ACC112 (cell line): ENCODE data around the gene ZNF672.
"Not testable (repeated sequence)": the region's sequence is repeated elsewhere in the genome, so short reads cannot be mapped to it uniquely, and the experiment has no call there.

Source experiments
- H2AFZ ChIP-seq: fragments of 200-600 bp; sonication (generic); one replicate; pipeline ENCODE4 v1.6.0; 2017; ENCODE audit warnings: antibody characterized with exemption, low read length; ENCODE audit not compliant: unreplicated experiment
- H3K27ac ChIP-seq: fragments of 200-600 bp; sonication (generic); 2 replicates; pipeline ENCODE4 v1.5.1; 2014; ENCODE audit warnings: low read depth, mild to moderate bottlenecking, antibody characterized with exemption, low read length, moderate library complexity
- H3K27me3 ChIP-seq: fragments of 200-600 bp; sonication (generic); 2 replicates; pipeline ENCODE4 v1.6.1; 2014; ENCODE audit warnings: mild to moderate bottlenecking, antibody characterized with exemption, low read length, moderate library complexity, mixed read lengths; ENCODE audit not compliant: insufficient read depth
- H3K36me3 ChIP-seq: fragments of 200-600 bp; sonication (generic); 2 replicates; pipeline ENCODE4 v1.6.1; 2016; ENCODE audit warnings: mild to moderate bottlenecking, antibody characterized with exemption, low read length, moderate library complexity, mixed read lengths; ENCODE audit not compliant: insufficient read depth
- H3K4me1 ChIP-seq: fragments of 200-600 bp; sonication (generic); one replicate; pipeline ENCODE4 v1.6.1; 2016; ENCODE audit warnings: low read length, mixed read lengths; ENCODE audit not compliant: insufficient read depth, unreplicated experiment, control insufficient read depth
- H3K4me3 ChIP-seq: fragments of 200-600 bp; sonication (generic); 2 replicates; pipeline ENCODE4 v1.5.1; 2014; ENCODE audit warnings: mild to moderate bottlenecking, low read depth, low read length
- H3K79me2 ChIP-seq: fragments of 200-600 bp; sonication (generic); one replicate; pipeline ENCODE4 v1.6.0; 2016; ENCODE audit warnings: low read length; ENCODE audit not compliant: control insufficient read depth, unreplicated experiment, insufficient read depth

Gene ZNF672

DNA sequence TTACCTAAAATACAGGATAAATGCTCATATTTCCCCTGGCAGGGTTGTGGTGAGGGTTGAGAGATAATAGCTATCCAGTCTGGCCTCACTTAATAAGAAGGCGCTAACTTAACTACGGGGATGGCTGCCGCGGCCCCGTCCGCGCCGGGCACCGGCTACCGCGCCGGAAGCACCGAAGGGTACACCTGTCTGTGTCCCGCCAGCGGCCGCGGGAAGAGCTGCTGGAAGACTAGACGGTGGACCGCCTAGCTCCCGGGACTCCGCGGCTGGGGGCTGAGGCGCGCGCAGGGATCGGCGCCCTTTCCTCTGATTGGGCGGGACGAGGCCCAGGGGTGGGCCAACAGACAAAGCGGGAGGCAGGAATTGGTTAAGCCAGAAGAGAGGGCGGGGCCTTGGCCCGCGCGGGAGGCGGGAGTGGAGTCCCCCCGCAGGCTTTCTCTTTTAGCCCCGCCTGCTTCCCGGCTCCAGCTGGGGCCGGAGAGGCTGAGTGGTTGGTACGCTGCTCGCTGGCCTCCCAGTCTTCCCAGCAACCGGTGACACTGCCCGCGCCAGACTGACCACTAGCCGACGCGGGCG is at the start of gene ZNF672:
TSS of gene ZNF672 (plus strand) at position 444 of the 576 bp plus-strand sequence. CDS start 9,051 bp downstream, outside the sequence.
- Histone ChIP-seq H3K27me3 (no peaks in the 10 kb centered on the region), H3K27ac (peak within 1 kb of the TSS; percentile 96)

DNA sequence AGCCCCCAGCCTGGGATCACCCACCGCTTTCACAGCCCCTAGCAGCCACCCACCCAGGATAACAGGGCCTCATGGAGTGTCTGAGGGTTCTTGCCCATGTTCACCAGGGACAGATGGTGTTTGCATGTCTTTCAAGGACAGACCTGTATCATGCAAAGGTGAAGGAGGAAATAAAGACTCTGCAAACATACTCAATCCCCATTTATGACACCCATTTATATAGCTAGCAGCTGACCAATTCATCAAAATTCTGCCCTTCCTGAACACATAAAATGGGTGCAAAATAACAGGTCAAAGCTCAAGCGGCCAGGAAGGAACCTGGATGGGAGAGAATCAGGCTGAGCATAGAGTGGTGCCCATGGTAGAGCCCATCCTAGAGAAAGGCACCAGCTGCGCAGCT is 49.7 kb upstream of the ZNF672 start:
- Histone ChIP-seq H3K36me3 (no peaks in the 10 kb centered on the region), H2AFZ (no peak overlapping the region), H3K4me3 (no peak overlapping the region), H3K4me1 (no peaks in the 10 kb centered on the region), H3K27ac (no peak overlapping the region), H3K79me2 (no peaks in the 10 kb centered on the region), H3K27me3 (peaks cover 13% of the 10 kb centered on the region)

More for the DNA sequence above, at the start of gene ZNF672:
- H3K36me3 ChIP-seq, result no peaks in the 10 kb centered on the region
- H3K4me1 ChIP-seq, result peaks cover 26% of the 10 kb centered on the region
- H3K79me2 ChIP-seq, result peaks cover 26% of the 10 kb centered on the region
- H2AFZ ChIP-seq, result peak within 1 kb of the TSS; percentile 74
- peak within 1 kb of the TSS; percentile 90 for H3K4me3 ChIP-seq

DNA sequence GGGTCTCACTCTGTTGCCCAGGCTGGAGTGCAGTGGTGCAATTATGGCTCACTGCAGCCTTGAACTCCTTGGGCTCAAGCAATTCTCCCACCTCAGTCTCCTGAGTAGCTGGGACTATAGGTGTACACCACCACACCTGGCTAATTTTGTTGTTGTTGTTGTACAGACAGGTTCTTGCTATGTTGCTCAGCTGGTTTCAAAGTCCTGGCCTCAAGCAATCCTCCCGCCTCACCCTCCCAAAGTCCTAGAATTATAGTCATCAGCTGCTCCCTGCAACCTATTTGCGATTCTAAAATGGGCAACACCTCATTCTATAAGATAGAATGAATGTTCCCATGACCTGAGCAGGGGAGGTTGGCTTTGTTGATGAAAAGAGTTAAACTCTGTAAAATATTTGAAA is 48.7 kb upstream of the ZNF672 start:
- H3K27ac ChIP-seq, H3K4me1 ChIP-seq, H3K4me3 ChIP-seq, H3K36me3 ChIP-seq, H2AFZ ChIP-seq, H3K79me2 ChIP-seq: not testable (repeated sequence)
- H3K27me3 ChIP-seq, result peaks cover 13% of the 10 kb centered on the region

DNA sequence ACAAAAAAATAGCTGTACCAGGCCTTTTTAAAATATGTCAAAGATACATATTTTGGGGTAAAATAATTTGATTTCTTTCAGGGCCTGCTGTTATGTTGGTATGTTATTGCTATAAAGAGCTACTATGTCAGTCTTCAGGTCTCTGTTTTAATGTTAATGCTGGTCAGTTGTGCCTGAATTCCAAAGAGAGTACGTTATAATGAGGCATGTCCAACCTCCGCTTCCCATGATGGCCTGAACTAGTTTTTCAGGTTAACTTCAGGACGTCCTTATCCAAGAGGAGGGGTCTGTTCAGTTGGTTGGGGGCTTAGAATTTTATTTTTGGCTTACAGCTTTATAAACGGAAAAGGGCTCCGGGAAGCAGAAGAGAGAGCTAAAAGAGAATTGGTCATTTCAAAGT is 47.6 kb upstream of the ZNF672 start:
- Histone ChIP-seq H3K4me1 (no peaks in the 10 kb centered on the region), H3K27me3 (peaks cover 13% of the 10 kb centered on the region), H3K4me3 (no peak overlapping the region), H3K79me2 (no peaks in the 10 kb centered on the region), H2AFZ (no peak overlapping the region), H3K27ac (no peak overlapping the region), H3K36me3 (no peaks in the 10 kb centered on the region)

DNA sequence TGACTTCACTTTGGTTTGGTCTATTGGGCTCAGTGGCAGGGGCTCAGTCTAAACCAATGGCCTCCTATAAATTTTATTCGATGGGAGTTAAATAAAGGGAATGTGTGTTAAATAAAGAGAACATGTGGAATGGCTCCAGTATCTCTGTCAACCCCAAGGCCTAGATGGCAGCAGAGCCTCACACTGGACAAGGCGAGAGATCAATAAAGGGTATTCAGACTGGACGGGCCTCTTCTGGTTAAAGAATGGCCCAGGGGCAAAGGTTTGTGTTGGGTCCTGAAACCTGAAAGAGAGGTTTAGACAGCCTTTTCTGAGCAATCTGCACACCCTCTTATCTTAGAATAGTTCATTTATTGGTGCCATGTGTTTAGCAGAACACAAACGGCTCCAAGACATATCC is 47.0 kb upstream of the ZNF672 start:
- Histone ChIP-seq H3K36me3 (no peaks in the 10 kb centered on the region), H3K4me3 (no peak overlapping the region), H3K27me3 (peaks cover 13% of the 10 kb centered on the region), H3K79me2 (no peaks in the 10 kb centered on the region), H3K27ac (no peak overlapping the region), H3K4me1 (no peaks in the 10 kb centered on the region), H2AFZ (no peak overlapping the region)

DNA sequence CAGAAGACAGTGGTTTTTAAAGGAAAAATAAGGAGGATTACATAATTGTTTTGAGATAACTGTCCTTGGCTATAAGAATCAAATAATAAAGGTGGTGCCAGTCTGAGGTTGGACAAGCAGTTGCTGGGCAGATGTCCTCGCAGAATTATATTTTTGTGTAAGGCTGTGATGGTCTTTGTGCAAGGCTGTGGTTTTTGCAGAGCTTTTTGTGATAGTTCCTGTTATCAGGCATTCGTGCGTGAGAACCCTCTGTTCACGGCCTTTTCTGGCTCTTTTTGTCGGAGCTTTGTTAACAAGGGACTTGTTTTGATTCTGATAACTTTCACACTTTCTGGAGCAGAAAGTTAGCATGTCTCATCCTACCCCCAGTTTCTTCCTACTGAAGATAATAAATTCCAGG is 45.7 kb upstream of the ZNF672 start:
- Histone ChIP-seq H2AFZ (no peak overlapping the region), H3K36me3 (no peaks in the 10 kb centered on the region), H3K27me3 (peaks cover 16% of the 10 kb centered on the region), H3K4me3 (no peak overlapping the region), H3K79me2 (no peaks in the 10 kb centered on the region), H3K4me1 (no peaks in the 10 kb centered on the region), H3K27ac (no peak overlapping the region)

DNA sequence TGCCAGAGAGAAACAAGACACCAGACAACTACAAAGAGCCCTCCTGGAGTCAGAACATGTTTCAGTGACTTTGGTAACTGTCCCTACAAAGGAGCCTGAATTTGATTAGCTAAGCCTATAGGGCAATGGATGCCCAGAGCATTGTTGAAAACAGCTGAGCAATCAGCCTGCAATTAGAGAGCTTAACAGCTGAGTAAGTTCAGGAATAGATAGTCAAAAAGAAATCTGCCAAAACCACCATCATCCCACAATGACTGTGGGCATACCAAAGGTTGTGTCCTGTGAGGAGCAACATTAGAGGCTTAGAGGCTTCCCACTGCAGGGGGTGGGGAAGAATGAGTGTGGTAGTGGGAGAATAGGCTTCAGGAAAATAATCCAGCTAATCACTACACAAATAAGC is 44.4 kb upstream of the ZNF672 start:
- Histone ChIP-seq H3K4me3 (no peak overlapping the region), H3K27me3 (peaks cover 15% of the 10 kb centered on the region), H3K36me3 (no peaks in the 10 kb centered on the region), H3K4me1 (no peaks in the 10 kb centered on the region), H2AFZ (no peak overlapping the region), H3K27ac (no peak overlapping the region), H3K79me2 (no peaks in the 10 kb centered on the region)

DNA sequence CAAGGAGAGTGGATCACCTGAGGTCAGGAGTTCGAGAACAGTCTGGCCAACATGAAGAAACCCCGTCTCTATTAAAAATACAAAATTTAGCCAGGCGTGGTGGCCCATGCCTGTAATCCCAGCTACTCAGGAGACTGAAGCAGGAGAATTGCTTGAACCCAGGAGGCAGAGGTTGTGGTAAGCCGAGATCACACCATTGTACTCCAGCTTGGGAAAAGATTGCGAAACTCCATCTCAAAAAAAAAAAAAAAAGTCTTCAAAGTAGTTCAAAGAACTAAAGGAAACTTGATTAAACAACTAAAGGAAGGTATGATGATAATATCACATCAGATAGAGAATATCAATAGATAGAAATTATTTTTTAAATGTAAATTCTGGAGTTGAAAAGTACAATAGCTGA is 43.4 kb upstream of the ZNF672 start:
- not testable (repeated sequence) for H3K36me3 ChIP-seq, H2AFZ ChIP-seq, H3K79me2 ChIP-seq, H3K27ac ChIP-seq, H3K4me1 ChIP-seq, H3K4me3 ChIP-seq
- peaks cover 18% of the 10 kb centered on the region for H3K27me3 ChIP-seq

DNA sequence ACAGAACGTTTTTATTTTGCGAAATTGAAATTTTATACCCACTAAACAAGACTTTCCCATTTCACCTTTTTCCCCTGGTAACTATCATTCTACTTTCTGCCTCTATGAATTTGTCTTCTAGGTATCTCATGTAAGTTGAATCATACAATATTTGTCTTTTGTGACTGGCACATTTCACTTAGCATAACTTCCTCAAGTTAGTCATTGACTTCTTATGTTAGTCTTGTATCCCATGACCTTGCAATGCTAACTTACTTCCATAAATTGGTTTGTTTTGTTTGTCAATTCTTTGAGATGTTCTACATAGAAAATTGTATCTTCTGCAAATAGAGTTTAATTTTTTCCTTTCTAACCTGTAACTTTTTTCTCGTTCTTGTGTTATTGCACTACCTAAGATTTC is 39.2 kb upstream of the ZNF672 start:
- H3K27me3 ChIP-seq, result peaks cover 12% of the 10 kb centered on the region
- H3K4me1 ChIP-seq, result no peaks in the 10 kb centered on the region
- no peak overlapping the region for H3K27ac ChIP-seq
- no peak overlapping the region for H2AFZ ChIP-seq
- H3K4me3 ChIP-seq, result no peak overlapping the region
- no peaks in the 10 kb centered on the region for H3K79me2 ChIP-seq
- no peaks in the 10 kb centered on the region for H3K36me3 ChIP-seq

DNA sequence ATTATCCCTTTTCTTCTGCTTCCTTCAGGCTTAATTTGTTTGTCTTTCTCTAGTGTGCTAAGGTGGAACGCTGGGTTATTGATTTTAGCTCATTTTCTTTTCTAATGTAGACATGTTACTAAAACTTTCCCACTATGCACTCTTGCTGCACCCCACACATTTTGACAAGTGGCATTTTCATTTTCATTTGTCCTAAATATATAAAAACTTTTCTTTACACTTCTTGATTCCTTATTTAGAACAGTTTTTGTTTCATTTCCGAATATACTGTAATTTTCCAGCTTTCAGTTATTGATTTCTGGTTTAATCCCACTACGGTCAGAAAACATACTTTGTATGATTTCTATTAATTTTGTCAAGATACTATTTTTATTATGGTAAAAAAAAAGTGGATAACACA is 37.6 kb upstream of the ZNF672 start:
- H2AFZ ChIP-seq, result no peak overlapping the region
- no peaks in the 10 kb centered on the region for H3K36me3 ChIP-seq
- H3K27me3 ChIP-seq, result peaks cover 12% of the 10 kb centered on the region
- H3K4me3 ChIP-seq, result no peak overlapping the region
- H3K79me2 ChIP-seq, result no peaks in the 10 kb centered on the region
- no peaks in the 10 kb centered on the region for H3K4me1 ChIP-seq
- no peak overlapping the region for H3K27ac ChIP-seq

DNA sequence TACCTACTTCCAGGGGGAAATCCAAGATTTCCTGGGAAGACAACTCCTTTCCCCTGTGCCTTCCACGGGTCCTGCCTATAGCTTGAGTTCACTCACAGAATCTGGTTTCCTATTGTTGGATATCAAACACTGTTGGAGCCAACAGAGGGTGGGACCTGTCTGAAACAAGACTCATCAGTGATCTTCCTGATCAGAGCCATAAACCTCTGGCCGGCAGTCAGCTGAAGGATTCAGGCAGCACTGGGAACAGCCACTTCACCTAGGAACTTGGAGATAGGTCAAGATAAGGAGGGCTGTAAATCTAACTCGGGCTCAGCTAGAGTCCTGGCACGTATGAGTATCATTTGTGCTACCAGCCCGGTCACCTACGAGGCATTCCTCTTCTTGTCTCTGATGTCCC is 35.6 kb upstream of the ZNF672 start:
- Histone ChIP-seq H3K79me2 (no peaks in the 10 kb centered on the region), H3K27me3 (peaks cover 8% of the 10 kb centered on the region), H3K4me3 (no peak overlapping the region), H3K27ac (no peak overlapping the region), H2AFZ (no peak overlapping the region), H3K4me1 (no peaks in the 10 kb centered on the region), H3K36me3 (no peaks in the 10 kb centered on the region)
